DND-41 (cell line): ENCODE data around the gene NPAS1.

ENCODE experiments used
- ATAC-seq: fragments of 200-7000 bp; cut with Tn5 transposase; 3 replicates; pipeline ENCODE4 v1.9.1; 2021; ENCODE audit warnings: low read depth; ENCODE audit not compliant: insufficient read depth
- DNase-seq: peaks from one replicate; pipeline ENCODE4 v3.0.0-alpha.2; 2020
- H2AFZ ChIP-seq: 2 replicates; pipeline ENCODE4 v1.6.0; 2012; ENCODE audit warnings: low read depth, low read length
- H3K27ac ChIP-seq: 2 replicates; pipeline ENCODE4 v1.5.1; 2012; ENCODE audit warnings: low read length, inconsistent platforms
- H3K27me3 ChIP-seq: fragments of 200-600 bp; sonication (generic); 2 replicates; pipeline ENCODE4 v1.6.0; 2012; ENCODE audit warnings: low read length, mild to moderate bottlenecking, inconsistent platforms; ENCODE audit not compliant: insufficient read depth, poor library complexity
- H3K36me3 ChIP-seq: 2 replicates; pipeline ENCODE4 v1.5.1; 2012; ENCODE audit warnings: low read length, inconsistent platforms; ENCODE audit not compliant: insufficient read depth
- H3K4me1 ChIP-seq: 2 replicates; pipeline ENCODE4 v1.5.1; 2012; ENCODE audit warnings: mild to moderate bottlenecking, low read length; ENCODE audit not compliant: insufficient read depth
- H3K4me2 ChIP-seq: 2 replicates; pipeline ENCODE4 v1.6.0; 2012; ENCODE audit warnings: mild to moderate bottlenecking, moderate library complexity, low read length, inconsistent platforms; ENCODE audit not compliant: insufficient read depth
- H3K4me3 ChIP-seq, 2 experiments: fragments of 200-600 bp in 1 of 2; shearing (Covaris generic) in 1 of 2; 2 replicates each; pipeline ENCODE4 v1.5.1; 2012 to 2016; ENCODE audit warnings: inconsistent platforms in 2 of 2, low read length in 2 of 2, mild to moderate bottlenecking in 2 of 2, low read depth in 1 of 2, moderate library complexity in 1 of 2
- H3K79me2 ChIP-seq: 2 replicates; pipeline ENCODE4 v1.6.0; 2012; ENCODE audit warnings: low read length, inconsistent platforms; ENCODE audit not compliant: insufficient read depth
- H3K9ac ChIP-seq: 2 replicates; pipeline ENCODE4 v1.6.0; 2012; ENCODE audit warnings: low read depth, mild to moderate bottlenecking, inconsistent platforms, low read length, moderate library complexity
- H3K9me3 ChIP-seq: 2 replicates; pipeline ENCODE4 v1.5.1; 2012; ENCODE audit warnings: low read length, moderate library complexity, mild to moderate bottlenecking, inconsistent platforms; ENCODE audit not compliant: insufficient read depth, severe bottlenecking
- H4K20me1 ChIP-seq: 2 replicates; pipeline ENCODE4 v1.6.0; 2012; ENCODE audit warnings: low read length; ENCODE audit not compliant: insufficient read depth
- CTCF ChIP-seq: IDR thresholded peaks from 2 replicates; pipeline ENCODE4 v1.5.1; 2012; ENCODE audit warnings: borderline replicate concordance, low read length, moderate library complexity, mild to moderate bottlenecking; ENCODE audit not compliant: poor library complexity, severe bottlenecking; ENCODE audit errors: extremely low read depth
- EZH2 ChIP-seq: IDR thresholded peaks from 3 replicates; pipeline ENCODE4 v1.6.1; 2012; ENCODE audit warnings: borderline replicate concordance, low read depth, mild to moderate bottlenecking, moderate library complexity, low read length, inconsistent platforms; ENCODE audit not compliant: severe bottlenecking

NPAS1 gene

DNA sequence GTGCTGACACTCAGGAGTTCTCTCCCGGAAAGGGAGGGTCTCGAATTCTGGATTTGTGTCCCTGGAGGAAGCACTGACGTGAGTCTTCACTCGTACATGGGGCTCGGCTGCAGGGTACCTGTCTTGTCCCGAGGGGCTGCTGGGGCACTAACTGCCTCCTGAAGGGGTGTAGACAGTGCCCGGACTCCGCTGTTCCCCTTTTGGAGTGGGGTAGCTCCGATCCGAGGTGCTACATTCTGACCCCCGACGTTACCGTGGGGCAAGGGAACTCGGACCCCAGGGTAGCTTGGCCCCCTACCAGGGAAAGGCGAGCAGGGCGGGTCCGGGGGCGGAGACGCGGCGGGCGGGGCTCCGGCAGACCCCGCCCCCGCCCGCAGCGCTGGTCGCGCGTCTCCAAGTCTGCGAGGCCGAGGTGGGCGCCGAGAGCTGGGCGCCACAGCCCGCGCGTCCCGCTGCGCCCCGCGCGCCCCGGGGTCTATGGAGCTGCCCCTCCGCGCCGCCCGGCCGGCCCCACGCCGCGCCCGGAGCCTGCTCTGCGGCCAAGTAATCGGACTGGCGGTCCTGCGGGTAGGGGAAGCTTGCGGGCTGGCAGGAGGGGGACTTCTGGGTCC lies at the start of gene NPAS1:
Gene NPAS1, plus strand, starts transcription at position 407 of the 611 bp plus-strand sequence. CDS start 1,211 bp downstream, outside the sequence.
- no peak within 1 kb of the TSS for H3K4me2 ChIP-seq
- 0 out of 2 replicates have a peak, but pooled peaks cover 4% of the 10 kb centered on the region for H3K4me1 ChIP-seq
- H3K27me3 ChIP-seq, result peaks cover 18% of the 10 kb centered on the region
- DNase-seq (no peak), ATAC-seq (no peak)
- no peak within 1 kb of the TSS for H3K27ac ChIP-seq
- no peaks in the 10 kb centered on the region for H3K79me2 ChIP-seq
- no peaks in the 10 kb centered on the region for H3K9me3 ChIP-seq
- no peak within 1 kb of the TSS for H3K9ac ChIP-seq
- TF ChIP-seq CTCF (no peak), EZH2 (no peak)
- no peaks in the 10 kb centered on the region for H3K36me3 ChIP-seq
- no peak within 1 kb of the TSS for H2AFZ ChIP-seq
- H3K4me3 ChIP-seq, result no peak within 1 kb of the TSS
- no peaks in the 10 kb centered on the region for H4K20me1 ChIP-seq

GRCh38 chr19:46970815-46971214 lies 48.8 kb upstream of the NPAS1 start:
- peaks cover 30% of the 10 kb centered on the region for H4K20me1 ChIP-seq
- H3K4me3 ChIP-seq, result no peak overlapping the region
- H3K27ac ChIP-seq, result no peak overlapping the region
- TF ChIP-seq EZH2, result no peak
- TF ChIP-seq CTCF, result no peak
- no peaks in the 10 kb centered on the region for H3K9me3 ChIP-seq
- H3K9ac ChIP-seq, result no peak overlapping the region
- no peaks in the 10 kb centered on the region for H3K4me1 ChIP-seq
- H3K4me2 ChIP-seq, result no peak overlapping the region
- no peaks in the 10 kb centered on the region for H3K27me3 ChIP-seq
- no peak overlapping the region for H2AFZ ChIP-seq
- peaks cover 38% of the 10 kb centered on the region for H3K36me3 ChIP-seq
- ATAC-seq, result no peak
- DNase-seq, result no peak
- H3K79me2 ChIP-seq, result peaks cover 47% of the 10 kb centered on the region

GRCh38 chr19:46972311-46972710 lies 47.3 kb upstream of the NPAS1 start:
- no peak for ATAC-seq
- DNase-seq, result no peak
- Histone ChIP-seq H3K27me3 (no peaks in the 10 kb centered on the region), H2AFZ (no peak overlapping the region), H3K36me3 (peaks cover 35% of the 10 kb centered on the region), H3K4me2 (no peak overlapping the region), H3K79me2 (peaks cover 48% of the 10 kb centered on the region), H3K9ac (no peak overlapping the region), H3K27ac (no peak overlapping the region), H3K4me3 (no peak overlapping the region), H3K9me3 (no peaks in the 10 kb centered on the region), H4K20me1 (peaks cover 28% of the 10 kb centered on the region), H3K4me1 (no peaks in the 10 kb centered on the region)
- no peak for TF ChIP-seq CTCF
- TF ChIP-seq EZH2, result no peak
